Activated naive CD8-positive, alpha-beta T cell treated with anti-CD3 and anti-CD28 coated beads, Interleukin-2, amount 50 U/mL, for 24 hours (primary cell): ENCODE measurements around the gene LHFPL6.

Experiments used
- ATAC-seq: fragments of 150-1000 bp; cut with Tn5 transposase; one replicate; pipeline ENCODE4 v1.10.0; 2021
- DNase-seq: peaks from one replicate; pipeline ENCODE4 v3.0.0; 2021
- H3K27ac Mint-ChIP-seq: one replicate; pipeline ENCODE4 v1.8.0; 2021; ENCODE audit warnings: mild to moderate bottlenecking, mixed read lengths
- H3K27me3 Mint-ChIP-seq: one replicate; pipeline ENCODE4 v1.8.0; 2021; ENCODE audit warnings: mixed read lengths
- H3K36me3 Mint-ChIP-seq: one replicate; pipeline ENCODE4 v1.8.0; 2021; ENCODE audit warnings: low read depth, mixed read lengths
- H3K4me1 Mint-ChIP-seq: one replicate; pipeline ENCODE4 v1.8.0; 2021; ENCODE audit warnings: mixed read lengths
- H3K4me3 Mint-ChIP-seq: one replicate; pipeline ENCODE4 v1.8.0; 2021; ENCODE audit warnings: mild to moderate bottlenecking, moderate library complexity, mixed read lengths
- H3K9me3 Mint-ChIP-seq: one replicate; pipeline ENCODE4 v1.8.0; 2021; ENCODE audit warnings: mixed read lengths

Gene LHFPL6

DNA sequence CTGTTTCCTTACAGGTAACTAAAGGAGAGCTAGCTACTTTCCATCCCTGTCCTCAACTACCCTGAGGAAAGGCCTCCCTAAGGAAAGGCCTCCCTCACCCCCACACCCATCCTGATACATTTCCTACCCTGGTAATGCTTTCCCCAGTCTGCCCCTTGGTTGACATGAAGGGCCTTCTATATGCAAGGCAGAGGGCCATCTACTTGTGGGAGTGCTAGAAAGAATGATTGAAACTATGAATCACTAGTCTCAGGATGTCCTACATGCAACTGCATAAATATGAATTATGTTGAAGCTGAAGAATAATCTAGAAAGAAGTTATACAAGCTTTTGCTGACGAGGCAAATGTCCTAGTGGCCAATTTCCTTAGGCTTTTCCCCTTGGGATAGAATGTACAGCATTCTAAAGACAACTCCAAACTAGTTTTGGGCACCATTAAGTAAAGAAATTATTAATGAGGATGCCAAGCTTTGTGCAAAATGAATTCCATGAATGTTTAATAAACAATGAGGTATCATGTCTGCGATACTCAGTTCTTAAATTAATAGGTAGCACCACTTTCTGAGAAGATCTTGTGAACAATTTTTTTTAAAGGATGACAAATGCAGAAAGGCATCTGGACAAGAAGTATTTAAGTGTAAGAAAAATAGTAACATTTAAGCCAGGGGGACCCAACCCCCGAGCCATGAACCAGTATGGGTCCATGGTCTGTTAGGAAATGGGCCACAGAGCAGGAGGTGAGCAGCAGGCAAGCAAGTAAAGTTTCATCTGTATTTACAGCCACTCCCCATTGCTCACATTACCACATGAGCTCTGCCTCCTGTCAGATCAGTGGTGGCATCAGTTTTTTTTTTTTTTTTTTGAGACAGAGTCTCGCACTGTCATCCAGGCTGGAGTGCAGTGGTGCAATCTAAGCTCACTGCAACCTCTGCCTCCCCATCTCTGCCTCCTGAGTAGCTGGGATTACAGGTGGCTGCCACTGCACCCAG, 223.0 kb downstream of the LHFPL6 start:
- DNase-seq = no peak
- no peaks in the 10 kb centered on the region for H3K4me1 Mint-ChIP-seq
- peaks cover 2% of the 10 kb centered on the region for H3K27me3 Mint-ChIP-seq
- no peaks in the 10 kb centered on the region for H3K9me3 Mint-ChIP-seq
- H3K36me3 Mint-ChIP-seq = no peaks in the 10 kb centered on the region
- H3K4me3 Mint-ChIP-seq = no peak overlapping the region
- no peak for ATAC-seq
- no peak overlapping the region for H3K27ac Mint-ChIP-seq

DNA sequence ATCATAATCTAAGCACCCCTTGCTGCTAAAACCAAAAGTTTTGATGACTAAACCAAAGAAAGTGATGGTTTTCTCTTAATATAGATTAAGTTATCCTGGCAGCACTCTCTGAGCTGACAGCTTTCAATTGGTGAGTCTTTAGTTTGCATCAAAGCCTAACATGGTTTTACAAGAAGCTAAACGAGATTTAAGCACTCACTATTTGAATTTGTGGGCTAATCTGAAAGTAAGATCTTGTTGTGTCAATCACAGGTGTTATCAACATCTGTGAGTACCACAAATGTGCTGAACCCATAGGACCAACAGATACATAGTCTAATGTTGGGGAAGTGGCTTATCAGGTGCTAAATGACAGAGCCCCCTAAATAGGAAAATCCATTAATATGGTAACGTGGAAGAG, 223.9 kb downstream of the LHFPL6 start:
- Mint-ChIP-seq H3K27me3 (peaks cover 2% of the 10 kb centered on the region), H3K36me3 (no peaks in the 10 kb centered on the region), H3K27ac (no peak overlapping the region), H3K4me3 (no peak overlapping the region), H3K4me1 (no peaks in the 10 kb centered on the region), H3K9me3 (no peaks in the 10 kb centered on the region)
- ATAC-seq (no peak), DNase-seq (no peak)

DNA sequence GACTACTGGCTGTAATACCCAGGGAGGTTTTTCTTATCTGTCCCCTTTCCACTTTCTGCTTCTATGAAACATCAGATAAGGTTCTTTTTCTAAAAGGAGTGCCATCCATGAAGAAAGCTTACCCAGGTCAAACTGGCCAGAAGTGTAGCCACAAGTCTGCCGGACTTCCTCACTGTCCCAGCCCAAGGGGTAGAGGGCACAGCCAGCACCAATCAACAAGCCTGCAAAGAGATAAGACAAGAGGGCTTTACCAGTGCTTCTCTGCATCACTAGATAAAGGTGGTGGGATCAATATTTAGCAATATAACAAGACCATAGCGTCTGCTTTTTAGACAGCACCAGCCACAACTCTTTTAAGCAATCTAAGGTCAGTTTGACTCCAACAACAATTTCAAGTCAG, 224.7 kb downstream of the LHFPL6 start:
- H3K4me1 Mint-ChIP-seq = no peaks in the 10 kb centered on the region
- H3K36me3 Mint-ChIP-seq = no peaks in the 10 kb centered on the region
- no peak overlapping the region for H3K4me3 Mint-ChIP-seq
- no peak for DNase-seq
- no peak for ATAC-seq
- no peak overlapping the region for H3K27ac Mint-ChIP-seq
- no peaks in the 10 kb centered on the region for H3K9me3 Mint-ChIP-seq
- no peaks in the 10 kb centered on the region for H3K27me3 Mint-ChIP-seq

DNA sequence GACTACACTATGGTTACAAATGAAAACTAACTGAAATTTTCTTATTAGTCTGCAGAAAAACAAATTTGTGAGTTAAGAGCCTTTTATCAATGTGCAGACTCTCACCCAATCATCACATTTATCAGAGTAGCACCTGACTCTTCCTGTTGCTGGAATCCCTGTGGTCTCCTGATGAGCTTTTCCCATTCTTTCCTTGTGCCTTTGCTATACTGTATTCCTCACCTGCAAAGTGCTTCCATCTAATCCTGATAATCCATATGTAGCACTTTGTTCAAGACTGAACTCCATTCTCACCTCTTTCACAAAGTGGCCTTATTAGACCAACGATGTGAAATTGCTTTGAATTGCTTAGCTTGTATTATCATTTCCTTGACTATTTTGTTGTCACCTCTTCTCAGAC, 225.3 kb downstream of the LHFPL6 start:
- Mint-ChIP-seq H3K27me3 (no peaks in the 10 kb centered on the region), H3K4me3 (no peak overlapping the region), H3K36me3 (no peaks in the 10 kb centered on the region), H3K9me3 (no peaks in the 10 kb centered on the region), H3K4me1 (no peaks in the 10 kb centered on the region), H3K27ac (no peak overlapping the region)
- DNase-seq = no peak
- no peak for ATAC-seq

DNA sequence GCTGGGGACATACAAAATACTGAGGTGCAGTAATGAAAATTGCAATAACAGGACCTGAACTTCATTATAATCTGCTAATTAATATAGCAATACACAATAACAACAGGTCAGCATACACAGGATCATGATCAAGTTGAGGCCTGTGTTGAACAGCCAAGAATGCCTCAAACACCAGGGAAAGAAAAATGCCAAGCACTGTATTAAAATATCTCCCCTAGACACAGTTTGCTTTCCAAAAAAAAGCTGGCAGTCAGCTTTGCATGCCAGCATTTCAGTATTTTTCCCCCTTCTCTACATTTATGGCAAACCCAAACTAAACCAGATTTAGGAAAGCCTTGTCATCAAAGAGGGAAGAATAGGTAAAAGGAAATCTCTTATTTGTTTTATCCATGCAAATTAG, 226.9 kb downstream of the LHFPL6 start:
- no peaks in the 10 kb centered on the region for H3K27me3 Mint-ChIP-seq
- DNase-seq = no peak
- H3K4me3 Mint-ChIP-seq = no peak overlapping the region
- no peaks in the 10 kb centered on the region for H3K4me1 Mint-ChIP-seq
- ATAC-seq = no peak
- no peaks in the 10 kb centered on the region for H3K9me3 Mint-ChIP-seq
- H3K36me3 Mint-ChIP-seq = no peaks in the 10 kb centered on the region
- no peak overlapping the region for H3K27ac Mint-ChIP-seq

DNA sequence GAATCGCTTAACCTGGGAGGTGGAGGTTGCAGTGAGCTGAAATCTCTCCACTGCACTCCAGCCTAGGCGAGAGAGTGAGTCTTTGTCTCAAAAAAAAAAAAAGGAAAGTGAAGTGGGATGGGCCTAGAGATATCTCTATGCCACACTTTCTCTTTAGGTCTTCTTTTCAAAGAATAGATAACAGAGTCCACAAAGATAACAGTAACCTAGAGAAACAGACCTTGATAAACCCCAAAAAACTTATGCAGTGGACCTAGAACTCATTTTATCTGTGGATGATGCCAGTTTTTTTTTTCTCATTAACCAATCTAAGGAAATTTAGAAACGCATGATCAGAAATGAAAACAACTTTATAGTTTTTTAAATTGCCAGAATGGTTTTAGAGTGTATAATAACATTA, 227.4 kb downstream of the LHFPL6 start:
- Mint-ChIP-seq H3K27ac (no peak overlapping the region), H3K4me3 (no peak overlapping the region), H3K36me3 (no peaks in the 10 kb centered on the region), H3K4me1 (no peaks in the 10 kb centered on the region), H3K9me3 (no peaks in the 10 kb centered on the region), H3K27me3 (no peaks in the 10 kb centered on the region)
- ATAC-seq = no peak
- no peak for DNase-seq

DNA sequence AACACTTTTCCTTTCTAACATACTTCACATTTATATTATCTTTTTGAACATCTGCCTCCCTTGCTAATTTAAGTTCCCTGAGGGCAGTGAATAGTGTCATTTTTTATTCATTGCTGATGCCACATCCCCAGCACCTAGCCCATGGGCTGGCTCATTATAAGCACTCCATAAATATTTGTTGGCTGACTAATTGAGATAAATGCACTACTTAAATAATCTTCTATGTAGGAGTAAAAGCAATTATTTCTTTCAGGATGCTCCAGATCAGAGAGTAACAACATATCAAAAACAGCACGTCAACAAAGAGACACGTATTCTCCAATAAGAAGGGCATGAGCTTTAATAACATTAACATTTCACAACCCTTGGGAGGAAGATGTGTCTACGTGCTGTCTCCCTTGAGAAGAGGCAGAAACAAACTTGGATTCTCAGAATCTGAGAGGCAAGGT, 228.2 kb downstream of the LHFPL6 start:
- Mint-ChIP-seq H3K9me3 (no peaks in the 10 kb centered on the region), H3K27me3 (no peaks in the 10 kb centered on the region), H3K4me3 (no peak overlapping the region), H3K27ac (no peak overlapping the region), H3K4me1 (no peaks in the 10 kb centered on the region), H3K36me3 (no peaks in the 10 kb centered on the region)
- DNase-seq (no peak), ATAC-seq (no peak)

DNA sequence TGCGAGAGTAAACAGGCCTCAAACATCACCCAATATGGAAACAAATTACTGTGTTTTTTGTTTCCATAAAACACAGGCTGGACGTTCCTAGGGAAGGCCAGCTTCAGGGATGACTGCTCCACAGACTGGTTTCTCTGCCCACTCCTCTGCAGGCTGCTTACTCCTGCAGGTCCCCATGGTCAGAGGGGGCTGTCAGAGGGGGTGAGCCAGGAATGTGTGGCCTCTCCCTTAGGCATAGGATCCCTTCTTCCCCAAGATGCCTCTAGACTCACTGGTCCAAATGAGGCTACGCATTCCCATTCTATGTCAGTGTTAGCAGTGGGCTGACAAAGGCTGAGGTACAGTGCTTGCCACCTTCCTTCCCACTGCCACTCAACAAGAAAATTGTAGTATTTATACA, 229.8 kb downstream of the LHFPL6 start:
- no peaks in the 10 kb centered on the region for H3K36me3 Mint-ChIP-seq
- DNase-seq (no peak), ATAC-seq (no peak)
- no peak overlapping the region for H3K27ac Mint-ChIP-seq
- H3K9me3 Mint-ChIP-seq = no peaks in the 10 kb centered on the region
- H3K4me3 Mint-ChIP-seq = no peak overlapping the region
- H3K27me3 Mint-ChIP-seq = no peaks in the 10 kb centered on the region
- H3K4me1 Mint-ChIP-seq = no peaks in the 10 kb centered on the region

DNA sequence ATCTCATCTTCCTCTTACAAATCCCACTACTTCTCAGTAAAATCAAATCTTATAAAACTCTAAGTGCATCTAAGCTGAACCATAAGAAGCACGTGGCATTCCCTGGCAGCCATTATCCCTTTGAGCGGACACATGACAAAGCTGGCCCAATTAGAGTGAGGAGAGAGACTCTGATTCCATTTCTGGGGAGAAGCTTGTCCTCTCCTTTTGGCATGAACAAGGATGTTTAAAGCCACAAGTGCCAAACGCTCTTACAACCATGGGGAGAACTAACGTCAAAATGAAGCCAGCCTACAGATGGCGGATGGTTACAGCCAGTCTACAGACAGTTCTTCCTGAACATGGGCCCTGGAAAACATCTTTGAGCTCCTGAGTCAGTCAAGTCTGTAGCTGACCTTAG, 231.3 kb downstream of the LHFPL6 start:
- no peaks in the 10 kb centered on the region for H3K9me3 Mint-ChIP-seq
- no peak for ATAC-seq
- no peak overlapping the region for H3K27ac Mint-ChIP-seq
- peaks cover 2% of the 10 kb centered on the region for H3K27me3 Mint-ChIP-seq
- no peak overlapping the region for H3K4me3 Mint-ChIP-seq
- H3K36me3 Mint-ChIP-seq = no peaks in the 10 kb centered on the region
- DNase-seq = no peak
- no peaks in the 10 kb centered on the region for H3K4me1 Mint-ChIP-seq

DNA sequence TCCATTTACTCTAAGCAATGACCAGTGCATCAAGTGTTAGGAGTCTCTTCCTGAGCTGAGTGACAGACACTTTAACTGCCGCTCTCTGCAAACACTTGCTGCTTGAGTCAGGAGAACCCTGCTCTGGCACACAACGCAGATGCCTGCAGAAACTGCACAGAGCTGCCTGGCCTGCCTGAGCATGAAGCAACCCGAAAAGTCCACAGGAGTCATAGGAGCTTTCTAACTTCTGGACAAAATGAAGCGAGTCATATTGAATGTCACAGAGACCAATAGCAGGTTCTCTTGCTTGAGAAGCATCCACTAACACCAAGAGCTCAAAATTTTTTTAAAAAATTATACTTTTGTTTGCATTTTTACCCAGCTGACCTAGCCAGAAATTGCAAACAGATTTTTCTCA, 232.4 kb downstream of the LHFPL6 start:
- H3K4me1 Mint-ChIP-seq = no peaks in the 10 kb centered on the region
- no peaks in the 10 kb centered on the region for H3K36me3 Mint-ChIP-seq
- H3K27me3 Mint-ChIP-seq = peaks cover 2% of the 10 kb centered on the region
- H3K9me3 Mint-ChIP-seq = no peaks in the 10 kb centered on the region
- DNase-seq (no peak), ATAC-seq (no peak)
- H3K27ac Mint-ChIP-seq = no peak overlapping the region
- H3K4me3 Mint-ChIP-seq = no peak overlapping the region

DNA sequence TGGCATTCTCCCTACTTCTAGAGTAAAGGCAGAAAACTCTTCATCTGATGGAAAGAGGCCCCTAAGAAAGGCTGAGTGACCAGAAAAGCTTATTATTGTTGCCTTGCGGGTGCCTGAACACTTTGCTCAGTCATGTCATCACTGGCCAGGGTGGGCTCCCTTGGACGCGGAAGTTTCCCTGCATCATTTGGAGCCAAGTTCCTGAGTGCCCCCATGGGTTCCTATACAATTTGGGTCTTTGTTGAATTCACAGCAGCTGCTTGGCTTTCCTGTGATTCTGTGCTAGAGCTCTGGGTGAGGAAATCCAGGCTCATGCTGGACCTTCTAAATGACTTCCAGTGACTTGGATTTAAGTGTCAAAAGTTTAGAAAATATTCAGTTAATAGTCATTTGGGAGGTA, 232.9 kb downstream of the LHFPL6 start:
- Mint-ChIP-seq H3K9me3 (no peaks in the 10 kb centered on the region), H3K4me3 (no peak overlapping the region)

DNA sequence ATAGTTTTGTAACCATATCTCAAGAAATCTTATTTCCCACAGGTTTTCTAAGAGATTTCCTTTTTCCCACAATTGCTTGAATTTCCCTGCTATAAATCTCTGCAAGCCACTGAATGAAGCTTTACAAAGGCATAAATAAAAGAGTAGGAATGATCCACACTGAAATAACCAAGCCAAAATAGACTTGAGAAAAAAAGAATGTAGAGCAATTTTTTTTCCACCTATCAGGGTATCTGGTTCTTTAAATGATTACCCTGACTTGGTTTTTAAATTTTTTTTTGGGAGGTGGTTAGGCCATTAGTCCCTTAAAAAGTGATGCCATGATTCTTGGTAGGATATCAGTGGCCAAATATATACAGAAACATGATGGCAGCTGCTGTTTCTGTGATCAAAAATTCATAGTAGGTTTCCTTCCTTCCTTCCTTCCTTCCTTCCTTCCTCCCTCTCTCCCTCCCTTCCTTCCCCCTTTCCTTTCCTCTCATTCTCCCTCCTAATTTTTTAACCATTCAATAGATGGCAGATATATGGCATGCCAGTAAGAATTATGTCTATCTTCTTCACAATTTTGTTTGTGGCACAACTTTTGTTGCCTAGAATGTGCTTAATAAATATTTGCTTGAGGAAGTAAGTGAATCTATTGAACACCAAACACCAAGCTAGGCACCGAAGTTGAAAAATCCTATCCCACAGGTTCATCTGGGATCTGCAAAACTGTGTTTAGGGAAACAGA, 233.7 kb downstream of the LHFPL6 start:
- no peaks in the 10 kb centered on the region for H3K9me3 Mint-ChIP-seq
- H3K27me3 Mint-ChIP-seq = peaks cover 2% of the 10 kb centered on the region
- ATAC-seq = no peak
- no peak for DNase-seq
- H3K27ac Mint-ChIP-seq = no peak overlapping the region
- H3K4me3 Mint-ChIP-seq = no peak overlapping the region
- H3K36me3 Mint-ChIP-seq = no peaks in the 10 kb centered on the region
- no peaks in the 10 kb centered on the region for H3K4me1 Mint-ChIP-seq

More for the DNA sequence above, 232.9 kb downstream of the LHFPL6 start:
- ATAC-seq (no peak), DNase-seq (no peak)
- Mint-ChIP-seq H3K27ac (no peak overlapping the region), H3K36me3 (no peaks in the 10 kb centered on the region), H3K4me1 (no peaks in the 10 kb centered on the region), H3K27me3 (peaks cover 2% of the 10 kb centered on the region)

DNA sequence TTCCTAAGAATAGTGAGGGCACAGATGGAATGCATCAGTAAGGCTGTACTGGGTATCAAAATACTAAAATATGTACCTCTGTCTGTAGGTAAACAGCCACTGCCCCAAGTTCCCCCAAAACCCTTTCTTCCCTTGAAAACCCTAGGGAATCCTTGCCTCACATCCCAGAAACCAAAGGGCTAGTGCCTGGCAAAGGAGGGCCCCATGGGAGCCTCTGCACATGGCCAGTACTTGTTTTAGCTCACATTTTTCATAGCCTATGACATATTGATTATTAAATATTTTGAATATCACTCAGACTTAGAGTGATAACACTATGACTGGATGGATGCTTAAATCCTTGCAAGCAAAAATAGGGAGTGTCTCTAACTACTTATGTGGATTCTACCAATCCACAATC, 237.1 kb downstream of the LHFPL6 start:
- Mint-ChIP-seq H3K27ac (no peak overlapping the region), H3K9me3 (no peaks in the 10 kb centered on the region), H3K27me3 (peaks cover 2% of the 10 kb centered on the region), H3K36me3 (no peaks in the 10 kb centered on the region), H3K4me3 (no peak overlapping the region), H3K4me1 (no peaks in the 10 kb centered on the region)
- DNase-seq (no peak), ATAC-seq (no peak)

DNA sequence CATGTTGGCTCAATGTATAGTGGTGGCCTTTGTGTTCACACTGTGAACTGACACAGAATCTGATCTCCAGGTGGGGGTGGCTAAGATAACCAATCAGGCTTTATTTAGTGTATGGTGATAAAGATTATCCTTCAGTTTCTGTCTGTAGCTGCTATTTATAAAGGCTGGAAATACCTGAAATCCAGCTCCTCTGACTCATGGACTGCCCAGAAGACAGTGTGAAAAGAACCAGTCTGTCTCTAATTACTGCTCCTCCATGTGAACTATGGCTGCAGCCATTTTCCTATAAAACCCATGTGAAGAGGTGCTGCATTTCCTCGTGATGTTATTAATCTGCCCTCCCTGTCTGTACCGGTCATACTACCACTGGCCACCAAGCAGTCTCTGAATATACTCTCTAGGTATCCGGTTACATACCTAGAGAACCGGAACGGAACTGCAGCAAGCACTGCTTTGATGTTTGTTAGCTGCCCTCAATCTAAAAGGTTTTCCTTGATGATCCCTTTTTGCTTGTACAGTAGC, 238.0 kb downstream of the LHFPL6 start:
- no peak for DNase-seq
- no peak overlapping the region for H3K27ac Mint-ChIP-seq
- H3K9me3 Mint-ChIP-seq = no peaks in the 10 kb centered on the region
- no peaks in the 10 kb centered on the region for H3K36me3 Mint-ChIP-seq
- no peak for ATAC-seq
- H3K4me1 Mint-ChIP-seq = no peaks in the 10 kb centered on the region
- H3K27me3 Mint-ChIP-seq = peaks cover 2% of the 10 kb centered on the region
- no peak overlapping the region for H3K4me3 Mint-ChIP-seq

DNA sequence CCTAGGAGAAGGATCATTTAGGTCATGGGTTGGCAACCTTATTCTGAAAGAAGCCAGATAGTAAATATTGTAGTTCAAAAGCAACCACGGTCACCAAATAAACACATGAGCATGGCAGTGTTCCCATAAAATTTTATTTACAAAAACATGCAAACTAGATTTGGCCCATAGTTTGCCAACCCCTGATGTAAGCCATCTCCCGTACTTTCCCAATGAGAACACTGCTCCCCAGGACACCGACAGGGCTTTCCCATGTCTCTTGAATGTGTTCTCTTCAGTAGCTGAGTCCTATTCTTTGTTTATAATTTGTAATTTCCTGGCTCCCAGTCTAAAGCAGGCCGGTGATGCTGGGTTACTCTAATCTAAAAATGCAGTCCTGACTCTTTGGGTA, 239.6 kb downstream of the LHFPL6 start:
- DNase-seq (no peak), ATAC-seq (no peak)
- Mint-ChIP-seq H3K27ac (no peak overlapping the region), H3K4me1 (no peaks in the 10 kb centered on the region), H3K27me3 (peaks cover 2% of the 10 kb centered on the region), H3K4me3 (no peak overlapping the region), H3K9me3 (no peaks in the 10 kb centered on the region), H3K36me3 (no peaks in the 10 kb centered on the region)
